ENCODE results near the gene ADCY10. TPM values are rescaled to one million over a fixed set of nuclear protein-coding genes. Genes with fewer than 3 reads are reported as not detected.
A peak's percentile ranks its signal among the peaks of the same experiment; 100 is the strongest.

Gene ADCY10
- total and polyA plus RNA-seq, 3 experiments from 2014 or later: 0.09 TPM; not detected in 2

- H3K9me3 Mint-ChIP-seq: peaks cover 0 to 1% (median 0%) of the 10 kb centered on the region in 5 donors
- no peak for DNase-seq
- no peaks in the 10 kb centered on the region for H3K27me3 ChIP-seq (ENCODE audit: insufficient read depth, low read length, poor library complexity, severe bottlenecking)
- no peaks in the 10 kb centered on the region for H3K4me1 Mint-ChIP-seq
- H3K27ac Mint-ChIP-seq: peak overlapping the region in 1 of 8 donors; percentile 27
- H3K36me3 Mint-ChIP-seq: peaks cover 6 to 12% (median 12%) of the 10 kb centered on the region in 3 donors
- peaks cover 0 to 4% of the 10 kb centered on the region in 2 donors for H3K27me3 Mint-ChIP-seq
- no peaks in the 10 kb centered on the region for H3K36me3 ChIP-seq (ENCODE audit: insufficient read depth, low read length)
- CTCF ChIA-PET: interaction anchor here (1.1 to 1.4 kb wide), 2 partner anchors 55 to 82 kb away, joined by 3 to 4 read pairs; no protein-coding TSS in a partner anchor
- H3K9me3 ChIP-seq (ENCODE audit: low read length): no peaks in the 10 kb centered on the region
- H3K4me3 Mint-ChIP-seq: no peak overlapping the region
- no peak overlapping the region for H3K4me3 ChIP-seq (ENCODE audit: low read length)
- POLR2A ChIA-PET: no interaction called here
- H3K4me1 ChIP-seq (ENCODE audit: insufficient read depth, low read length): no peaks in the 10 kb centered on the region
- no peak overlapping the region for H3K27ac ChIP-seq (ENCODE audit: low read depth, low read length)
Measured at GRCh38 chr1:167770127-167770526, 143.8 kb downstream of the ADCY10 start.

- no peaks in the 10 kb centered on the region for H3K27me3 ChIP-seq (ENCODE audit: insufficient read depth, low read length, poor library complexity, severe bottlenecking)
- H3K4me1 Mint-ChIP-seq: no peaks in the 10 kb centered on the region
- POLR2A ChIA-PET: no interaction called here
- H3K9me3 Mint-ChIP-seq: peaks cover 0 to 1% (median 0%) of the 10 kb centered on the region in 5 donors
- no peak overlapping the region for H3K27ac ChIP-seq (ENCODE audit: low read depth, low read length)
- H3K27me3 Mint-ChIP-seq: peaks cover 0 to 3% of the 10 kb centered on the region in 2 donors
- no peak overlapping the region for H3K27ac Mint-ChIP-seq
- no peak overlapping the region for H3K4me3 Mint-ChIP-seq
- peaks cover 6 to 12% (median 10%) of the 10 kb centered on the region in 3 donors for H3K36me3 Mint-ChIP-seq
- CTCF ChIA-PET: no interaction called here
- H3K36me3 ChIP-seq (ENCODE audit: insufficient read depth, low read length): no peaks in the 10 kb centered on the region
- no peak for DNase-seq
- no peak overlapping the region for H3K4me3 ChIP-seq (ENCODE audit: low read length)
- H3K9me3 ChIP-seq (ENCODE audit: low read length): no peaks in the 10 kb centered on the region
- H3K4me1 ChIP-seq (ENCODE audit: insufficient read depth, low read length): peaks cover under 1% of the 10 kb centered on the region
Measured at GRCh38 chr1:167767761-167768160, 146.2 kb downstream of the ADCY10 start.

GRCh38 chr1:167766538-167766937 lies 147.4 kb downstream of the ADCY10 start:
- Mint-ChIP-seq H3K4me3 (no peak overlapping the region), H3K9me3 (peaks cover 0 to 1% (median 0%) of the 10 kb centered on the region in 5 donors), H3K36me3 (peaks cover 5 to 10% (median 7%) of the 10 kb centered on the region in 3 donors), H3K4me1 (peaks cover 8 to 10% (median 10%) of the 10 kb centered on the region in 3 donors), H3K27me3 (peaks cover 0 to 3% of the 10 kb centered on the region in 2 donors), H3K27ac (no peak overlapping the region)
- no peaks in the 10 kb centered on the region for H3K36me3 ChIP-seq (ENCODE audit: insufficient read depth, low read length)
- H3K27me3 ChIP-seq (ENCODE audit: insufficient read depth, low read length, poor library complexity, severe bottlenecking): no peaks in the 10 kb centered on the region
- POLR2A ChIA-PET: no interaction called here
- no peak overlapping the region for H3K27ac ChIP-seq (ENCODE audit: low read depth, low read length)
- no peaks in the 10 kb centered on the region for H3K9me3 ChIP-seq (ENCODE audit: low read length)
- H3K4me3 ChIP-seq (ENCODE audit: low read length): no peak overlapping the region
- CTCF ChIA-PET: no interaction called here
- no peak for DNase-seq
- H3K4me1 ChIP-seq (ENCODE audit: insufficient read depth, low read length): peaks cover 13% of the 10 kb centered on the region

- no peak overlapping the region for H3K27ac Mint-ChIP-seq
- Histone ChIP-seq H3K36me3 (ENCODE audit: insufficient read depth, low read length) (no peaks in the 10 kb centered on the region), H3K4me3 (ENCODE audit: low read length) (no peak overlapping the region), H3K4me1 (ENCODE audit: insufficient read depth, low read length) (peaks cover 18% of the 10 kb centered on the region), H3K27ac (ENCODE audit: low read depth, low read length) (no peak overlapping the region), H3K9me3 (ENCODE audit: low read length) (no peaks in the 10 kb centered on the region), H3K27me3 (ENCODE audit: insufficient read depth, low read length, poor library complexity, severe bottlenecking) (no peaks in the 10 kb centered on the region)
- peaks cover 5 to 8% (median 7%) of the 10 kb centered on the region in 3 donors for H3K36me3 Mint-ChIP-seq
- H3K27me3 Mint-ChIP-seq: peaks cover 0 to 3% of the 10 kb centered on the region in 2 donors
- H3K9me3 Mint-ChIP-seq: peaks cover 0 to 1% (median 0%) of the 10 kb centered on the region in 5 donors
- H3K4me3 Mint-ChIP-seq: no peak overlapping the region
- H3K4me1 Mint-ChIP-seq: peaks cover 14 to 20% (median 14%) of the 10 kb centered on the region in 3 donors
- DNase-seq: no peak
- POLR2A ChIA-PET: no interaction called here
- CTCF ChIA-PET: no interaction called here
Measured at GRCh38 chr1:167765496-167765895, 148.4 kb downstream of the ADCY10 start.

- no peak overlapping the region for H3K27ac ChIP-seq (ENCODE audit: low read depth, low read length)
- Mint-ChIP-seq H3K4me1 (peaks cover 14 to 20% (median 14%) of the 10 kb centered on the region in 3 donors), H3K27me3 (no peaks in the 10 kb centered on the region), H3K27ac (no peak overlapping the region), H3K36me3 (peaks cover 3 to 6% (median 5%) of the 10 kb centered on the region in 3 donors), H3K4me3 (no peak overlapping the region), H3K9me3 (peaks cover 0 to 1% (median 0%) of the 10 kb centered on the region in 5 donors)
- no peak overlapping the region for H3K4me3 ChIP-seq (ENCODE audit: low read length)
- H3K9me3 ChIP-seq (ENCODE audit: low read length): no peaks in the 10 kb centered on the region
- H3K36me3 ChIP-seq (ENCODE audit: insufficient read depth, low read length): no peaks in the 10 kb centered on the region
- no peak for DNase-seq
- no peaks in the 10 kb centered on the region for H3K27me3 ChIP-seq (ENCODE audit: insufficient read depth, low read length, poor library complexity, severe bottlenecking)
- peaks cover 18% of the 10 kb centered on the region for H3K4me1 ChIP-seq (ENCODE audit: insufficient read depth, low read length)
- POLR2A ChIA-PET: no interaction called here
- CTCF ChIA-PET: no interaction called here
Measured at GRCh38 chr1:167764458-167765330, 149.2 kb downstream of the ADCY10 start.

- Mint-ChIP-seq H3K9me3 (no peaks in the 10 kb centered on the region), H3K4me1 (peaks cover 14 to 20% (median 14%) of the 10 kb centered on the region in 3 donors), H3K4me3 (no peak overlapping the region), H3K27me3 (no peaks in the 10 kb centered on the region), H3K36me3 (peaks cover 0 to 5% (median under 1%) of the 10 kb centered on the region in 3 donors), H3K27ac (no peak overlapping the region)
- no peak overlapping the region for H3K27ac ChIP-seq (ENCODE audit: low read depth, low read length)
- no peaks in the 10 kb centered on the region for H3K27me3 ChIP-seq (ENCODE audit: insufficient read depth, low read length, poor library complexity, severe bottlenecking)
- POLR2A ChIA-PET: interaction anchor here (0.7 kb wide), 1 partner anchor 414 kb away, joined by 3 read pairs; no protein-coding TSS in a partner anchor
- CTCF ChIA-PET: no interaction called here
- H3K4me1 ChIP-seq (ENCODE audit: insufficient read depth, low read length): peaks cover 18% of the 10 kb centered on the region
- H3K9me3 ChIP-seq (ENCODE audit: low read length): no peaks in the 10 kb centered on the region
- no peaks in the 10 kb centered on the region for H3K36me3 ChIP-seq (ENCODE audit: insufficient read depth, low read length)
- no peak for DNase-seq
- no peak overlapping the region for H3K4me3 ChIP-seq (ENCODE audit: low read length)
Measured at GRCh38 chr1:167763525-167764220, 150.3 kb downstream of the ADCY10 start.

- peaks cover 14 to 20% (median 14%) of the 10 kb centered on the region in 3 donors for H3K4me1 Mint-ChIP-seq
- ChIA-PET CTCF (interaction anchor here (0.6 to 1.4 kb wide), 3 partner anchors 9 to 454 kb away, joined by 3 to 4 read pairs (median 3); no protein-coding TSS in a partner anchor), POLR2A (no interaction called here)
- peak overlapping the region in 1 of 7 donors; percentile 27 for H3K4me3 Mint-ChIP-seq
- no peak overlapping the region for H3K27ac ChIP-seq (ENCODE audit: low read depth, low read length)
- no peaks in the 10 kb centered on the region for H3K27me3 Mint-ChIP-seq
- no peaks in the 10 kb centered on the region for H3K27me3 ChIP-seq (ENCODE audit: insufficient read depth, low read length, poor library complexity, severe bottlenecking)
- no peak overlapping the region for H3K4me3 ChIP-seq (ENCODE audit: low read length)
- peaks cover 0 to 2% (median 0%) of the 10 kb centered on the region in 3 donors for H3K36me3 Mint-ChIP-seq
- peak in 2 of 5 donors; percentile 18 to 54 for DNase-seq
- H3K9me3 ChIP-seq (ENCODE audit: low read length): no peaks in the 10 kb centered on the region
- H3K9me3 Mint-ChIP-seq: no peaks in the 10 kb centered on the region
- peaks cover 18% of the 10 kb centered on the region for H3K4me1 ChIP-seq (ENCODE audit: insufficient read depth, low read length)
- no peaks in the 10 kb centered on the region for H3K36me3 ChIP-seq (ENCODE audit: insufficient read depth, low read length)
- H3K27ac Mint-ChIP-seq: peak overlapping the region in 2 of 8 donors; percentile 3 to 4
Measured at GRCh38 chr1:167762061-167762746, 151.7 kb downstream of the ADCY10 start.
